ENCODE results near the gene PHOSPHO1.

- TF ChIP-seq CTCF (IDR thresholded peaks at IDR 0.05) = no peak
- no peak for TF ChIP-seq ZFX (IDR thresholded peaks at IDR 0.05; ENCODE audit: borderline replicate concordance)
Observed at GRCh38 chr17:49229805-49230600, 584 bp downstream of the PHOSPHO1 start.
